ENCODE results near the gene FERMT3. TPM values are rescaled to one million over a fixed set of nuclear protein-coding genes. Genes with fewer than 3 reads are reported as not detected.

FERMT3 gene
- total RNA-seq, 1 experiment from 2014 or later, result 10.6 TPM

DNA sequence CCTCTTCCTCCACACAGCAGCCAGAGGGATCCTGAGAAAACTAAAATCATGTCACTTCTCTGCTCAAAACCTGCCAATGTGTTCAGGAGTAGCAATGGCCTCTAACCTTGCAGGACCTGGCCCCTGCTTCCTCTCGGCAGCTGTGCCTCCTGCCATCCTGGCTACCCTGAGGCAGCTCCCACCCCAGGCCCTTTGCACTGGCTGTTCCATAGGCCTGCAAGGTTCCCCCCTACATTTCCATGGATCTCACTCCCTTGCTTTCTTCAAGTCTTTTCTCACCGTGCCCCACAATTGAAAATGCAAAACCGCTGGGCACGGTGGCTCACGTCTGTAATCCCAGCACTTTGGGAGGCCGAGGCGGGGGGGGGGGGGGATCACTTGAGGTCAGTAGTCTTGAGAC lies 22.6 kb upstream of the FERMT3 start:
- H4K91ac ChIP-seq (ENCODE audit: insufficient read length, low read depth, low read length), result no peak overlapping the region
- peaks cover 16 to 26% of the 10 kb centered on the region in 2 experiments for H3K4me1 Mint-ChIP-seq
- H3K9ac ChIP-seq (ENCODE audit: extremely low read depth, insufficient read length, low read length), result no peak overlapping the region
- peaks cover 4% of the 10 kb centered on the region; the same call in 1 of the 2 replicates for H3K4me1 ChIP-seq (ENCODE audit: insufficient read depth, low read length)
- H3K27me3 ChIP-seq (ENCODE audit: insufficient read depth, low read length), result no peaks in the 10 kb centered on the region; the same call in 1 of the 2 replicates
- H3K27ac ChIP-seq (ENCODE audit: insufficient read length, low read depth, low read length), result no peak overlapping the region
- no CpG with 5 or more reads among the region's 7 CpGs for WGBS (ENCODE audit: extremely low coverage, insufficient read length, low lambda C conversion rate)
- no peak overlapping the region for H3K4ac ChIP-seq (ENCODE audit: low read depth, low read length)
- no peaks in the 10 kb centered on the region for H3K9me3 ChIP-seq (ENCODE audit: control insufficient read depth, low read depth, low read length)
- DNase-seq, result no peak
- H2BK15ac ChIP-seq (ENCODE audit: low read depth, low read length), result no peak overlapping the region
- no peak overlapping the region for H4K5ac ChIP-seq (ENCODE audit: insufficient read length, low read depth, low read length)
- H3K4me3 Mint-ChIP-seq, result peak overlapping the region in 1 of 2 experiments; percentile 36; a peak in 4 of 5 replicates
- no peak overlapping the region for H2BK5ac ChIP-seq (ENCODE audit: insufficient read length, low read length)
- TF ChIP-seq, protein P1, sequence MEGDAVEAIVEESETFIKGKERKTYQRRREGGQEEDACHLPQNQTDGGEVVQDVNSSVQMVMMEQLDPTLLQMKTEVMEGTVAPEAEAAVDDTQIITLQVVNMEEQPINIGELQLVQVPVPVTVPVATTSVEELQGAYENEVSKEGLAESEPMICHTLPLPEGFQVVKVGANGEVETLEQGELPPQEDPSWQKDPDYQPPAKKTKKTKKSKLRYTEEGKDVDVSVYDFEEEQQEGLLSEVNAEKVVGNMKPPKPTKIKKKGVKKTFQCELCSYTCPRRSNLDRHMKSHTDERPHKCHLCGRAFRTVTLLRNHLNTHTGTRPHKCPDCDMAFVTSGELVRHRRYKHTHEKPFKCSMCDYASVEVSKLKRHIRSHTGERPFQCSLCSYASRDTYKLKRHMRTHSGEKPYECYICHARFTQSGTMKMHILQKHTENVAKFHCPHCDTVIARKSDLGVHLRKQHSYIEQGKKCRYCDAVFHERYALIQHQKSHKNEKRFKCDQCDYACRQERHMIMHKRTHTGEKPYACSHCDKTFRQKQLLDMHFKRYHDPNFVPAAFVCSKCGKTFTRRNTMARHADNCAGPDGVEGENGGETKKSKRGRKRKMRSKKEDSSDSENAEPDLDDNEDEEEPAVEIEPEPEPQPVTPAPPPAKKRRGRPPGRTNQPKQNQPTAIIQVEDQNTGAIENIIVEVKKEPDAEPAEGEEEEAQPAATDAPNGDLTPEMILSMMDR (conservative IDR thresholded peaks at IDR 0.05), result no peak
- no peak overlapping the region for H2AK5ac ChIP-seq (ENCODE audit: insufficient read length, low read length)
- peaks cover 3% of the 10 kb centered on the region for H4K20me1 ChIP-seq (ENCODE audit: control insufficient read depth, insufficient read depth, insufficient read length)
- H3K79me2 ChIP-seq (ENCODE audit: insufficient read depth, low read length), result 0 out of 2 replicates have a peak, but pooled peaks cover 11% of the 10 kb centered on the region
- H3K27me3 Mint-ChIP-seq (ENCODE audit: low read depth), result no peaks in the 10 kb centered on the region; the same call in 1 of the 2 replicates
- no peak overlapping the region for H3K4me2 ChIP-seq (ENCODE audit: insufficient read depth, insufficient read length, low read length)
- H2BK20ac ChIP-seq (ENCODE audit: low read depth, low read length, poor library complexity, severe bottlenecking), result no peak overlapping the region
- peaks cover 2% of the 10 kb centered on the region for H3K79me1 ChIP-seq (ENCODE audit: insufficient read depth, low read depth, low read length, poor library complexity, severe bottlenecking)
- H3K36me3 Mint-ChIP-seq (ENCODE audit: insufficient read depth in 1 of 3, low read depth in 3 of 3), result peaks cover 21 to 25% (median 23%) of the 10 kb centered on the region in 3 experiments
- H2BK120ac ChIP-seq (ENCODE audit: low read depth, low read length, poor library complexity, severe bottlenecking), result no peak overlapping the region
- peaks cover 0 to 2% of the 10 kb centered on the region in 2 experiments; a peak in 2 of 5 replicates for H3K9me3 Mint-ChIP-seq
- no peak overlapping the region for H2AFZ ChIP-seq (ENCODE audit: low read length)
- H3K27ac Mint-ChIP-seq, result no peak overlapping the region; a peak in 2 of 7 replicates
- no peak overlapping the region for H3K56ac ChIP-seq (ENCODE audit: insufficient read length, low read depth, low read length)
- no peak overlapping the region for H3K23ac ChIP-seq (ENCODE audit: insufficient read length, low read depth, low read length)
- H3K18ac ChIP-seq (ENCODE audit: insufficient read length, low read depth, low read length), result no peak overlapping the region
- H4K8ac ChIP-seq (replicated peaks; ENCODE audit: insufficient read length, low read depth, low read length), result no peak overlapping the region
- H3K14ac ChIP-seq (ENCODE audit: insufficient read depth, low read length), result no peak overlapping the region
- H3K23me2 ChIP-seq (ENCODE audit: insufficient read length, low read depth, low read length, poor library complexity, severe bottlenecking), result peaks cover 8% of the 10 kb centered on the region
- H2BK12ac ChIP-seq (ENCODE audit: insufficient read length, low read depth, low read length), result no peak overlapping the region
- no peak overlapping the region for H3T11ph ChIP-seq (ENCODE audit: low read length)
